ENCODE measurements around the gene RTKN. TPM values are rescaled to one million over a fixed set of nuclear protein-coding genes. Genes with fewer than 3 reads are reported as not detected.
"Not testable (repeated sequence)": the region's sequence is repeated elsewhere in the genome, so short reads cannot be mapped to it uniquely, and the experiment has no call there.

RTKN gene
- total RNA-seq, 1 donor: 14.1 TPM

DNA sequence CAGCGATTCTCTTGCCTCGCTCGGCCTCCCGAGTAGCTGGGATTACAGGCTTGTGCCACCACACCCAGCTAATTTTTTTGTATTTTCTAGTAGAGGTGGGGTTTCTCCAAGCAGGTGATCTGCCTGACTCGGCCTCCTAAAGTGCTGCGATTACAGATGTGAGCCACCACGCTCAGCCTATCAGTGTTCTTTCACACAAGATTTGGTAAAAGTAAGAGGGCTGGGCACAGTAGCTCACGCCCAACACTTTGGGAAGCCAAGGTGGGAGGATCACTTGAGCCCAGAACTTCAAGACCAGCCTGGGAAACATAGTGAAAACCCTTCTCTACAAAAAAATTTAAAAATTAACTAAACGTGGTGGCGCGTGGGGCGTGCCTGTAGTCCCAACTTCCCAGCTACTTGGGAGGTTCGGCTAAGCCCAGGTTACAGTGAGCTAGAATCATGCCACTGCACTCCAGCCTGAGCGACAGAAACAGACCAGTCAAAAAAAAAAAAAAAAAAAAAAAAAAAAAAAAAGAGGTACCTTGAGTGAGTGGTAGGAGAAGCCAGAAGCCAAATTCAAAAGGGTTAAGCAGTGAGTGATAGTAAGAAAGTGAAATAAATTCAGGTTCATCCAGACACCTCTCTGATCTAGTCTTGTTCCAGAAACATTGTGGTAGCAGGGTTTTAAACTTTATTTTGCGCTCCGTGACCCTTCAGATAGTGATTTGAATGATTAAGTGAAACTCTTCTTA is 29.8 kb upstream of the RTKN start:
- H2AFZ ChIP-seq (ENCODE audit: low read length): peak overlapping the region; percentile 96
- no peaks in the 10 kb centered on the region for H3K79me2 ChIP-seq (ENCODE audit: insufficient read depth, low read length)
- H3K9me3 ChIP-seq (ENCODE audit: low read depth, low read length): no peaks in the 10 kb centered on the region
- peaks cover 14% of the 10 kb centered on the region for H3K4me1 ChIP-seq (ENCODE audit: insufficient read depth, low read length)
- H3K36me3 ChIP-seq (ENCODE audit: insufficient read depth, low read length): peaks cover 16% of the 10 kb centered on the region
- H3K27me3 ChIP-seq (ENCODE audit: insufficient read depth, low read length): no peaks in the 10 kb centered on the region
- TF ChIP-seq, protein P1, sequence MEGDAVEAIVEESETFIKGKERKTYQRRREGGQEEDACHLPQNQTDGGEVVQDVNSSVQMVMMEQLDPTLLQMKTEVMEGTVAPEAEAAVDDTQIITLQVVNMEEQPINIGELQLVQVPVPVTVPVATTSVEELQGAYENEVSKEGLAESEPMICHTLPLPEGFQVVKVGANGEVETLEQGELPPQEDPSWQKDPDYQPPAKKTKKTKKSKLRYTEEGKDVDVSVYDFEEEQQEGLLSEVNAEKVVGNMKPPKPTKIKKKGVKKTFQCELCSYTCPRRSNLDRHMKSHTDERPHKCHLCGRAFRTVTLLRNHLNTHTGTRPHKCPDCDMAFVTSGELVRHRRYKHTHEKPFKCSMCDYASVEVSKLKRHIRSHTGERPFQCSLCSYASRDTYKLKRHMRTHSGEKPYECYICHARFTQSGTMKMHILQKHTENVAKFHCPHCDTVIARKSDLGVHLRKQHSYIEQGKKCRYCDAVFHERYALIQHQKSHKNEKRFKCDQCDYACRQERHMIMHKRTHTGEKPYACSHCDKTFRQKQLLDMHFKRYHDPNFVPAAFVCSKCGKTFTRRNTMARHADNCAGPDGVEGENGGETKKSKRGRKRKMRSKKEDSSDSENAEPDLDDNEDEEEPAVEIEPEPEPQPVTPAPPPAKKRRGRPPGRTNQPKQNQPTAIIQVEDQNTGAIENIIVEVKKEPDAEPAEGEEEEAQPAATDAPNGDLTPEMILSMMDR (IDR thresholded peaks at IDR 0.05; ENCODE audit: extremely low read depth, low read depth, low read length): no peak
- H3K27ac ChIP-seq (ENCODE audit: low read depth, low read length): peak overlapping the region; percentile 70
- no peak for DNase-seq (ENCODE audit: insufficient read length, low spot score, missing footprints)
- H4K20me1 ChIP-seq (ENCODE audit: insufficient read depth, low read length): no peaks in the 10 kb centered on the region
- H3K4me2 ChIP-seq (ENCODE audit: insufficient read depth, low read length): peak overlapping the region; percentile 90
- H3K4me3 ChIP-seq (ENCODE audit: insufficient read depth, low read length): peak overlapping the region; percentile 81

DNA sequence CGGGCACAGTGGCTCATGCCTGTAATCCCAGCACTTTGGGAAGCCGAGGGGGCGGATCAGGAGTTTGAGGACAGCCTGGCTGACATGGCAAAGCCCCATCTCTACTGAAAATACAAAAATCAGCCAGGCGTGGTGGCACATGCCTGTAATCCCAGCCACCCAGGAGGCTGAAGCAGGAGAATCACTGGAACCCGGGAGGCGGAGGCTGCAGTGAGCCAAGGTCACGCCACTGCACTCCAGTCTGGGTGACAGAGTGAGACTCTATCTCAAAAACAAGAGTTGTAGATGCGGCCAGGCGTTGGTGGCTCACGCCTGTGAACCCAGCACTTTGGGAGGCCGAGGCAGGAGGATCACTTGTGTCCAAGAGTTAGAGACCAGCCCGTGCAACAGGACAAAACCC is 29.0 kb upstream of the RTKN start:
- H3K36me3 ChIP-seq (ENCODE audit: insufficient read depth, low read length): peaks cover 16% of the 10 kb centered on the region
- not testable (repeated sequence) for H4K20me1 ChIP-seq (ENCODE audit: insufficient read depth, low read length); DNase-seq (ENCODE audit: insufficient read length, low spot score, missing footprints); H2AFZ ChIP-seq (ENCODE audit: low read length); H3K4me2 ChIP-seq (ENCODE audit: insufficient read depth, low read length); H3K79me2 ChIP-seq (ENCODE audit: insufficient read depth, low read length); H3K27me3 ChIP-seq (ENCODE audit: insufficient read depth, low read length); H3K4me3 ChIP-seq (ENCODE audit: insufficient read depth, low read length); H3K9me3 ChIP-seq (ENCODE audit: low read depth, low read length); H3K27ac ChIP-seq (ENCODE audit: low read depth, low read length)
- peaks cover 14% of the 10 kb centered on the region for H3K4me1 ChIP-seq (ENCODE audit: insufficient read depth, low read length)

DNA sequence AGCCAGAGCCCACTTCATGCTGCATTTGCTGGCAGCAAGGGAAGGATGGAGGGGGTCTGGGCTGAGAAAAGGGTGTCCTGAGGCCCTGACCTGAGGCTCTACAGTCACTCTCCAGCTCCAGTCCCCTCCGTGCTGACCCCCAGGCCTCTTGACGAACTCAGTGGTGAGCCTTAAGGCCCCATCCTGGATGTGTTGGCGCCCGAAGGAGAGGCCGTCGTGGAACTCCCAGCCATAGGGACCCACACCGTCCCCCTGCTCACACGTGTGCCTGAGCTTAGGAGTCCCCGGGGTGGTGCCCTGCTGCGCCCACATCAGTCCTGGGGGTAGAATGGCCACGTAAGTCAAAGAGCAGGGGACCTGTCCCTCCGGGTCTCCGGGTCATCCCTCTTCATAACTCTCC is 22.7 kb upstream of the RTKN start:
- H4K20me1 ChIP-seq (ENCODE audit: insufficient read depth, low read length): peaks cover 5% of the 10 kb centered on the region
- no peaks in the 10 kb centered on the region for H3K9me3 ChIP-seq (ENCODE audit: low read depth, low read length)
- peaks cover 35% of the 10 kb centered on the region for H3K79me2 ChIP-seq (ENCODE audit: insufficient read depth, low read length)
- peaks cover 27% of the 10 kb centered on the region for H3K36me3 ChIP-seq (ENCODE audit: insufficient read depth, low read length)
- TF ChIP-seq, protein P1 (IDR thresholded peaks at IDR 0.05; ENCODE audit: extremely low read depth, low read depth, low read length): no peak
- no peaks in the 10 kb centered on the region for H3K27me3 ChIP-seq (ENCODE audit: insufficient read depth, low read length)
- peak; percentile 70 for DNase-seq (ENCODE audit: insufficient read length, low spot score, missing footprints)
- H3K4me2 ChIP-seq (ENCODE audit: insufficient read depth, low read length): peak overlapping the region; percentile 98
- H3K4me1 ChIP-seq (ENCODE audit: insufficient read depth, low read length): peaks cover 15% of the 10 kb centered on the region
- peak overlapping the region; percentile 94 for H3K4me3 ChIP-seq (ENCODE audit: insufficient read depth, low read length)
- peak overlapping the region; percentile 82 for H3K27ac ChIP-seq (ENCODE audit: low read depth, low read length)
- H2AFZ ChIP-seq (ENCODE audit: low read length): peak overlapping the region; percentile 59

DNA sequence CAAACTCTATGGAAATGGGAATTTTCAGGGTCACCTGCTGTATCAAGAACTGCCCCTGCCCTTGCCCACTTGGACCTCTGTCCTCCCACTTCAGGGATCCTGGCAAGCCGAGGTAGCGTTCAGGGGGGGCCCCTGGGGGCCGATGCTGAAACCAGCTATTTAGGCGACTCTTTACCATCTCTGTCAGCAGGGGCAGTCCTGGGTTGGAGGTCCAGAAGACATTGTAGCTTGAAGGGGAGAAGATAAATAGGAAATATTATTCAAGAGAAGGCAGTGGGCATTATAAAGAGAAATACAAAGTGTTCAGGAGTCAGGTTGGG is 21.0 kb upstream of the RTKN start:
- no peaks in the 10 kb centered on the region for H3K9me3 ChIP-seq (ENCODE audit: low read depth, low read length)
- H3K36me3 ChIP-seq (ENCODE audit: insufficient read depth, low read length): peaks cover 27% of the 10 kb centered on the region
- H3K27ac ChIP-seq (ENCODE audit: low read depth, low read length): no peak overlapping the region
- TF ChIP-seq, protein P1 (IDR thresholded peaks at IDR 0.05; ENCODE audit: extremely low read depth, low read depth, low read length): no peak
- H3K4me2 ChIP-seq (ENCODE audit: insufficient read depth, low read length): no peak overlapping the region
- H3K27me3 ChIP-seq (ENCODE audit: insufficient read depth, low read length): no peaks in the 10 kb centered on the region
- no peak for DNase-seq (ENCODE audit: insufficient read length, low spot score, missing footprints)
- no peak overlapping the region for H2AFZ ChIP-seq (ENCODE audit: low read length)
- peaks cover 17% of the 10 kb centered on the region for H3K4me1 ChIP-seq (ENCODE audit: insufficient read depth, low read length)
- peaks cover 43% of the 10 kb centered on the region for H3K79me2 ChIP-seq (ENCODE audit: insufficient read depth, low read length)
- H3K4me3 ChIP-seq (ENCODE audit: insufficient read depth, low read length): no peak overlapping the region
- peaks cover 5% of the 10 kb centered on the region for H4K20me1 ChIP-seq (ENCODE audit: insufficient read depth, low read length)
